NB4 (cell line): ENCODE measurements around the gene FAM168B.

Experiments
- MYC ChIP-seq: IDR thresholded peaks from 2 replicates; pipeline ENCODE4 v1.6.1; 2011; ENCODE audit warnings: low read depth, low read length
- POLR2A ChIP-seq: IDR thresholded peaks from 2 replicates; pipeline ENCODE4 v1.6.1; 2011; ENCODE audit warnings: mild to moderate bottlenecking; ENCODE audit not compliant: insufficient read length; ENCODE audit errors: extremely low read depth
- TF ChIP-seq, protein P1 (sequence below): IDR thresholded peaks from one replicate; pipeline ENCODE4 v1.5.1; 2012; ENCODE audit warnings: low read depth, low read length

DNA sequence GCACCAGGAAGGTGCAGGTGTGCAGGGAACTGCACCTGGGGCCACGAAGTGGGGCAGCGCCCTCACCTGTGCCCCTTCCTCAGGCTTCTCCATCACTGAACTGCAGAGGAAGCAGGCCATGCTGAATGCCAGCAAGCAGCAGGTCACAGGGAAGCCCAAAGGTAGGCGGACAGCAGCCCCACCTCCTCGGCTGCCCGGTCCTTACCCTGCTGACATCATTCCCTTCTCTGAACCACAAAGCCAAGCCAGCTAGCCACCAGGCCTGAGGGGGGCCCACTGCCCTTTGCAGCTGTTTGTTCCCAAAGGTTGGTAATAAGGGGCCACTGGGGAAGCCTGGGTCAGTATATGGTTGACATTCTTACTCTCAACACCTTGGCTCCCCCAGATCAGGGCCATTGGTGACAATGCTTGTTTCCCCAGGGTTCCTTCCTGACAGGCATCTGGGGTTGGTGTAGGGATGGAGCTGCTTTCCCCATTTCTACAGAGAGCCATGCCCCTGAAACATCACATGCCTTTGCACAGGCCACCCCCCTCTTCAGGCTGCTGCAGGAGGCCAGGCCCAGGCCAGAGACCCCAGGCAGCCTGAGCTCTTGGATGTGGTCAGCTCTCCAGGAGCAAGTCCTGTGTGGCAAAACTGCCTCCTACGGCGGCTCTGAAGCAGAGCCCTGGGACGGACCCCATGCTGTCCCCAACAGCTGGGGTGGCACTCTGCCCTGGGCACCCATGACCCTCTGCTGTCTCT lies 47.8 kb downstream of the FAM168B start:
- no peak for TF ChIP-seq POLR2A
- TF ChIP-seq, protein P1, sequence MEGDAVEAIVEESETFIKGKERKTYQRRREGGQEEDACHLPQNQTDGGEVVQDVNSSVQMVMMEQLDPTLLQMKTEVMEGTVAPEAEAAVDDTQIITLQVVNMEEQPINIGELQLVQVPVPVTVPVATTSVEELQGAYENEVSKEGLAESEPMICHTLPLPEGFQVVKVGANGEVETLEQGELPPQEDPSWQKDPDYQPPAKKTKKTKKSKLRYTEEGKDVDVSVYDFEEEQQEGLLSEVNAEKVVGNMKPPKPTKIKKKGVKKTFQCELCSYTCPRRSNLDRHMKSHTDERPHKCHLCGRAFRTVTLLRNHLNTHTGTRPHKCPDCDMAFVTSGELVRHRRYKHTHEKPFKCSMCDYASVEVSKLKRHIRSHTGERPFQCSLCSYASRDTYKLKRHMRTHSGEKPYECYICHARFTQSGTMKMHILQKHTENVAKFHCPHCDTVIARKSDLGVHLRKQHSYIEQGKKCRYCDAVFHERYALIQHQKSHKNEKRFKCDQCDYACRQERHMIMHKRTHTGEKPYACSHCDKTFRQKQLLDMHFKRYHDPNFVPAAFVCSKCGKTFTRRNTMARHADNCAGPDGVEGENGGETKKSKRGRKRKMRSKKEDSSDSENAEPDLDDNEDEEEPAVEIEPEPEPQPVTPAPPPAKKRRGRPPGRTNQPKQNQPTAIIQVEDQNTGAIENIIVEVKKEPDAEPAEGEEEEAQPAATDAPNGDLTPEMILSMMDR: no peak
- no peak for TF ChIP-seq MYC
